Stimulated activated naive CD4-positive, alpha-beta T cell treated with Interleukin-2 at 50 U/mL for 16 hours (primary cell): ENCODE data around the gene PPM1A.
A peak's percentile ranks its signal among the peaks of the same experiment; 100 is the strongest.

Experiments
- DNase-seq: peaks from one replicate; lab custom pipeline; 2025; lab: John Stamatoyannopoulos, UW

PPM1A gene

DNA sequence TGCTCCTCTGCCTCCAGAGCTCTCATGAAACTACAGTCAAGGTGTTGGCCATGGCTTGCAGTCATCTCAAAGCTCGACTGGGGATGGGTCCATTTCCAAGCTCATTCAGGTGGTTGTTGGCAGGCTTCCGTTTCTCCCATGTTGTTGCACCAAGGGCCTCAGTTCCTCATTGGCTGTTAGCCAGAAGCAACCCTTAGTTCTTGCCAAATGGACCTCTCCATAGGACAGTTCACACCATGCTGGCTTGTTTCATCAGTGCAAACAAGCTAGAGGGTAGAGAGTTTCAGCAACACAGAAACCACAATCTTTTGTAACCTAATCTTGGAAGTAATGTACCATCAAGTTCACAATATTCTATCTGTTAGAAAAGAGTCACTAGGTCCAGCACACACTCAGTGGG lies 22.7 kb upstream of the PPM1A start:
- DNase-seq = no peak

DNA sequence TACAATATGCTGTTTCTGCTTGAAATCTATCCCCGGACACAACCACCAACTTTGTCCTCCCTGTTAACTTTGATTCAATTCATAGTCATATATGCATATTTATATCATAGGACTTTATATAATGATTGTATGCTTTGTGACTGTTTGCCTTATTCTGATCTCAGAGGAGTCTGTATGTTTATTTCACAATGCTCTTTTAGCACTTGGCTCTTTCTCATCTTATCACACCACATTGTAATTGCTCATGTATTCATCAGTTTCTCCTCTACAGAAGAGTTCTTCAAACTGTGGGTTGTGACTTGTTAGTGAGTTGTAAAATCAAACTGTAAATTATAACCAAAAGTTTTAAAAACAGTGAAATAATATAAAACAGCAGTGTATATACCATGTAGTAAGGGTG lies 21.7 kb upstream of the PPM1A start:
- DNase-seq = no peak

DNA sequence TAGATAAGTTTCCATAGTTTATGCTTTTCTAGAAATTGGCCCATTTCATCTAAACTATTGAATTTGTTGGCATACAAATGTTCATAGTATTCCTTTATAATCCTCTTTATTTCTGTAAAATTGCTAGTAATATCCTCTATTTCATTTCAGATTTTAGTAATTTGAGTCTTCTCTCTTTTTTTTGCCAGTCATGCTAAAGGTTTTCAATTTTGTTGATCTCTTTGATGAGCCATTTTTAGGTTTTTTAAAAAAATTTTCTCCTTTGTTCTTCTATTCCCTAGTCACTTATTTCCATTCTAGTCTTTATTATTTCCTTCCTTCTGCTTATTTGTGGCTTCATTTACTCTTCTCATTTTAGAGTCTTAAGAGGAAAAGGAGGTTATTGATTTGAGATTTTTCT lies 19.4 kb upstream of the PPM1A start:
- no peak for DNase-seq

DNA sequence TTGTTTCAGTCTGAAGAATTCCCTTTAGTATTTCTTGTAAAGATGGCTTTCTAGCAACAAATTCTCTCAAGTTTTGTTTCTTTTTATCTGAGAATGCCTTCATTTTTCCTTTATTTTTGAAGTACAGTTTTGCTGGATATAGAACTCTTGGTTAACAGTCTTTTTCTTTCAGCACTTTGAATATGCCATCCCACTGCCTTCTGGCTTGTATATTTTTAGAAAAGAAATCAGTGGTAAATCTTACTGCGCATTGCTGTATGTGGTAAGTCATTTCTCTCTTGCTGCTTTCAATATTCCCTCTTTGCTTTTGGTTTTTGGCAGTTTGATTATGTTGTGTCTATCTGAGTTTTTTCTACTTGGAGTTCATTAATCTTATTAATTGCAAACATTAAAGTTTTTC lies 16.8 kb upstream of the PPM1A start:
- DNase-seq = no peak

DNA sequence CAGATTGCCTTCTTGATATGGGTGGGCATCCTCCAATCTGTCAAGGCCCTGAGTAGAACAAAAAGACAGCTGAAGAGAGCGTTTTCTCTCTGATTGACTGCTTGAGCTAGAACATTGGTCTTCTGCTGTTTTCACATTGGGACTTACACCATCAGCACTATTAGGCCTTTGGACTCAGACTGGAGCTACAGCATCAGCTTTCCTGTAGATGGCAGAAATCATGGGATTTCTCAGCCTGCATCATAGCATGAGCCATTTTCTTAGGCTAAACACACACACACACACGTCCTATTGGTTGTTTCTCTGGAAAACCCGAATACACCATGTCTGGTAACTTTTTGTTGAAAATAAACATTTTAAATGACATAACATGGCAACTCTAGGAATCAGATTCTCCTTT lies 15.8 kb upstream of the PPM1A start:
- no peak for DNase-seq

DNA sequence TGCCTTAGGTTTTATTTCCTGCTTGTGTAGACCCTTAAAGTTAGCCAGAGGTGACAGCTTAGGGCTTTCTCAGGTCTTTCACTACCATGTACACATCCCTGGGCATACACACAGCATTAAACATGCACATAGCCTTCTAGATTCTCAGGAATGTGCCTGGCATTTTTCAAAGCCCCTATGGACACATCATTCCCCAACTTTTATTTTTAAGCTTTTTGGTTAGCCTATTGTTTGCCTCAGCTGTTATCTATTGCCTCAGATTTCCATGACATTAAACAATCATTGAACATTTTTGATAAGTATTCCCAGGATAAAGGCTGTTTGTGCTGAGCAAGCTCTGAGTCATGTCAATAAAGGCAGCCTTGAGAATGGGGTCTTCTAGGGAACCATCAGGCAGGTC lies 15.1 kb upstream of the PPM1A start:
- no peak for DNase-seq

DNA sequence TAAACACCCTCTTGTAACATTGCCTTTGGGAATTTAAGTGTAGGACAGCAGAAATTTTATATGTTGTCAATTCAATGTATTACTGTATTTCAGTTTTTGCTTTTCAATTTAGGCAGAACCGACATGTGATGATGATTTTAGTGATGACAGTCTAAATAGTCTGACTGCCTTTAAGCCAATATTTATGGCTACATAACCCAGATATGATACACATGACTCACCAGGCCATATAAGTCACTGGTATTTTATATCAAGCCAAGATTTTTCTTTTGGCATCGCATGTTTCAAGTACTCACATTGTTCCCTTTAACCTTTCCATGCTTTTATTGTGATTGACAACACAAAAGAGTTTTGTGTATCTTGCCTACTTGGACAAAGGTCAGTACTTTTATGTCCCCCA lies 13.6 kb upstream of the PPM1A start:
- DNase-seq = no peak

DNA sequence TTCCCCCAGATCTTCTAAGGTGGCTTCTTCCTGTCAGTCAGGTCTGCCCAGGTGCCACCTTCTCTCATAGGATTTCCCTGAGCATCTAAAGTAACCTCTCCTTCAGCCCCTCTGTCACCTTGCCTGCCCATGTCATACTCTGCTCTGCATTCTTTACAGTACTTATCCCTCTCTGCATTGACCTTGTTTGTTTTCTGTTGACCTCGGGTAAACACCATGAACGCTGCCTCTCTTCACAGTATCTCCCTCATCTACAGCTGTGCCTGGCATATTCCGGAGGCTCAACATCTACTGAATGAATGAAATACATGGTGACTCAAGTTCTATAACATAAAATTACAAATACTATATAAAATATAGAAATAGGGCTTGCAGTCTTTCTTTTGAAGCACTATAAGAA lies 10.1 kb upstream of the PPM1A start:
- no peak for DNase-seq

DNA sequence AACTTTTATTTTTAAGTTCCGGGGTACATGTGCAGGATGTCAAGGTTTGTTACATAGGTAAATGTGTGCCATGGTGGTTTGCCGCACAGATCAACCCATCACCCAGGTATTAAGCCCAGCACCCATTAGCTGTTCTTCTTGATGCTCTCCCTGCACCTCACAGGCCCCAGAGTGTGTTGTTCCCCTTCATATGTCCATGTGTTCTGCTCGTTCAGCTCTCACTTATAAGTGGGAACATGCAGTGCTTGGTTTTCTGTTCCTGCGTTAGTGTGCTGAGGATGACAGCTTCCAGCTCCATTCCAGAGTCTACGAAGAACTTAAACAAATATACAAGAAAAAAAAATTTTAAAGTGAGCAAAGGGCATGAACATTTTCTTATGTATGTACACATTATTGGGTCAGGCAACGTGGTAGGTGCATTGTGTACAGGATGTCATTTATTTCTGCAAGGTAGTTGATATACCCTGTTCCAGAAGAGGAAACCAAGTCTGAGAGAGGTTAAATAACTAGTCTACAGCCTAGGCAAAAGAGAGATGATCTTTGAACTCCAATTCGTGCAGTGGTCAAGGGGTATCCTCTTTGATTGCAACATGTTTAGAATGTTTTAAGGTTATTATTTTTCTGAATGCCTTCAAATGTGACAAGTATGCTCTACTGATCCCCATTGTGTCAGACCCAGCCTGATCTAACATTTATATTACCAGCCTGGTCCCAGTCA lies 8.7 kb upstream of the PPM1A start:
- no peak for DNase-seq

DNA sequence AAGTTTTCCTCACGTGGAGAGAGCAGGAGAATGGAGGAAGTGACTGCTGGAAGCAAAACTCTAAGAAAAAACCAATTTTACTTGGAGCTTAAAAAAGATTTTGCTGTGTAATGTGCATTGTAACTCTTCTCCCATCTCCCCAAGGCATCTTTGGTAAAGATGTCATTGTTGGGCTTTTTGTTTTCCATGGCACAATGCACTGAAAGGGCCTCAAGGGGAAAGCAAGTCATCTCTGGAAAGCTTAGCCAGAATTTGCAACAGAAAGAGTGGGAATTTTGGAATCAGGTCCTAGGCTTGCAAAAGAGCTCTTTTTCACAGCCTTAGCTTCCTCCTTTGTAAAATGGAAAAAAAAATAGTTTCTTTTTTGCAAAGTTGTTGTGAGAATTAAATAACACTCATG lies 7.9 kb upstream of the PPM1A start:
- no peak for DNase-seq

DNA sequence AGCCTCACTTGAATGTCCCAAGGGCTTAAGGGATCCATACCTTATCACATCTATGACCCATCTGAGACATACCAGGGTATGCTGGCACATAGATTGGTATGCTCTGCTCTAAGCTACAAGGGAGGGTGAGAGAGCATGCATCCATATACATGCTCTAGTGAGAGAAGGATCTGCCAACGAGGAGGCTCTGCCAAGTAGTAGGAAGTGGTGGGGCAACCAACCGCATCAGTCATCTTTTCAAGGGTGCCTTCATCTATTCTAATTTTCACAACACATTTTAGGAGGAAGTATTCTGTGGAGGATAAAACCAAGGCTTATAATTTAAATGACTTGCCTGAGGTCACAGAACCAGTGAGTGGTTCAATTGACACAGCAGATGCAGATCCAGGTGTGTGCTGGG lies 6.6 kb upstream of the PPM1A start:
- DNase-seq = no peak

DNA sequence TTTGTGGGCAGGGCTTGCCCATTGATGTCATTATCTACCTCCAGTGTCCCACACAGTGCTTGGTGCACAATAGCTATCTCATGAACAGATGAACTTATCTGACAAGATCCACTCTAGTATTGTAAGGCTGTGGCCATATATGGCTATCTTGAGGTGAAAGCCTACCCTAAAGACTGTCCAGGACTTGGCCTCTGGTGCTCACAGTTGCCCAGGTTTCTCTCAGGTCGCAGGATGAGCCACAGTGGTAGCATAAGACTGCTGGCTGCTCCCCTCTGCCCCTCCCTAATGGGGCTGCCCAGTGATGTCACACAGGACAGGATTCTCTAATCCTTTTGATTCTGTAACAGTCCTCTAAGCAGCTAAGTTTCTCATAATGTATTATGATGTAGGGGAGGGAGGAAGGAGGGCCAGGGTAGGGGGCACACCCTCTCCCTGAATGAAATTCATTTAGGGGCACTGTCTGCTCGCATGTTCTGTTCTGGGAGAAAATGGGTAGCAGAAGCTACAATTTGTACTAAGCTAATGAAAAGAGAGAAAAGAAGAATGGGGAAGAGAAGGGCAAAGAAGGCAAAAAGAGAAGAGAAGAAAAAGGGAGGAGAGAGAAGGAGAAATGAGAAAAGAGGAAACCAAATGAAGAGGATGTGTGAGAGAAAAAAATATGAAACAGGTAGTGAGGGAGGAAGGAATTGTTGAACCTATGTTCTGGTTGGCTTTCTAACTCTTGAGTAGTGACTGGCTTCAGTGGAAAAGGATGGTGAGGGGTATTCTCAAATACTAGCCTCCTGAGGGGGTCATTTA lies 3.4 kb upstream of the PPM1A start:
- DNase-seq = no peak

DNA sequence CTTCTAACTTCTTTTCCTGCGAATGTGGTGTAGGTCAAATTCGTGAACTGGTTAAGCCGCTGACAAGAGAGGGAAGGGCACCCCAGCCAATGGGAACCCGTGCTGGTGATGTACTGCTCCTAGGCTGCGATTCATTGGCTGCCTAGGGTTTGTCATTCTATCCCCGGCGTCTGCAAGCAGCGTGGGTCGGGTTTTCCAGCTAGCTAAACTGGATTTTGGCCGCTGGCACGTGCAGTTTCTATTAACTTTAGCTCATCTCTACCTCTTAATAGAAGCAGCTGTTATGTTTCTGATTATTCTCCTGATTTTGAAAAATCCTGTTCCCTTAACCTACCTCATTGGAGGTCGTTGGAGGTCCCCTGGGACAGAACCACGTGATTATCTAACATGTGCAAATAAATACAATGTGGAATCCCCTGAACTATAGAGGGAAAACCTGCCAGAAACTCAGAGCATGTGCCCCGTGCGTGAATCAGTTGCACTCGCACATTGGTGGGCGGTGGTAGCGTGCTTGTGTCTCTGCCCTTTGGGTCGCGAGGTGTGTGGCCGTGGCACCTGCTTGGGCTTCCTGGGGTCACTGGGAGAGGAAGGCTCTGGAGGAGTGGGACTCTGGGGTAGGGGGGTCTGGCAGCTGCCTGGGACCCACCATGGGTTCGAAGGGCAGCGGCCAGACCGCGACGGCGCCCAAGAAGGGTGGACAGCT lies 876 bp upstream of the PPM1A start:
- DNase-seq = peak; percentile 82

DNA sequence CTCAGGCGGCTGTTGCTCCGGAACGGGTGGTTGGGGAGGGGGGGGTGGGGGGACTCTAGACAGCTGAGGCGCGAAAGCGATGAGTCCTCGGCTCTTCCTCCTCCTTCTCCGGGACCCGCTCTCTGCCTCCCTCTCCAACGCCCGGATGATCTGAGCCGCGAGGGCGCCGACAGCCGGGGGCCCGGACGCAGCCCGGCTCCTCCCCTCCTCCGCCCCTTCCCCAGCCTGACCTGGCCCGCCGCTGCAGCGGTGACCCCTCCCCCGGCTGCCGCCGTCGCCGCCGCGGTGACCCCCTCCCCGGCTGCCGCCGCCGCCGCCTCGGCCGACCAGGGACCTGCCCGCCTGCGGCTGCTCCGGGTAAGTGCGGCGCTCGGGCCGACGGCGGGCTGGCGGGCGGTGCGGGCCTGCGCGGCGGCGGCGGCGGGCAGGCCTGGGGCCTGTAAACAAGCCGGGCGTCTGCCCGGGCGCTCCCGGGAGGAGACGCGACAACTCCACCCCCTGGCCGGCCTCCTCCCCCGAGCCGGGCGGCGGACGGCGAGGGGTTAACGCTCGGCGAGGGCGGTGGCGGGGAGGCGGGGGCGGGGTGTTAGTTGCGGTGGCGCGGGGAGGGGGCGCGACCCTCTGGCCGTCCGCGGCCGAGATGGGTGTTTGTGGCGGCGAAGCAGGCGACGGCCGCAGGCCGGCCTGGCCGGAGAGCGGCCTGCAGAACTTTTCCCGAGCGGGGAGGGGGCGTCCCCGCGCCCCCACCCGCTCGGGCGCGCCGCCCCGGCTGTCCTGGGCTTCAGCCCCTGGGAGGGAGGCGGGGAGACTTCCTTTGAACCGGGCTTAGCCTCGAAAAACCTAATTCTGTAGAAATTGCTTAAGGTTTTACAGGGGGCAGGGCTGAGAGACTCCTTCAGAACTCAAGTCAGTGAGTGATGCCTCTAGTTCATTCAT lies 568 bp downstream of the PPM1A start:
- DNase-seq = peak; percentile 76

DNA sequence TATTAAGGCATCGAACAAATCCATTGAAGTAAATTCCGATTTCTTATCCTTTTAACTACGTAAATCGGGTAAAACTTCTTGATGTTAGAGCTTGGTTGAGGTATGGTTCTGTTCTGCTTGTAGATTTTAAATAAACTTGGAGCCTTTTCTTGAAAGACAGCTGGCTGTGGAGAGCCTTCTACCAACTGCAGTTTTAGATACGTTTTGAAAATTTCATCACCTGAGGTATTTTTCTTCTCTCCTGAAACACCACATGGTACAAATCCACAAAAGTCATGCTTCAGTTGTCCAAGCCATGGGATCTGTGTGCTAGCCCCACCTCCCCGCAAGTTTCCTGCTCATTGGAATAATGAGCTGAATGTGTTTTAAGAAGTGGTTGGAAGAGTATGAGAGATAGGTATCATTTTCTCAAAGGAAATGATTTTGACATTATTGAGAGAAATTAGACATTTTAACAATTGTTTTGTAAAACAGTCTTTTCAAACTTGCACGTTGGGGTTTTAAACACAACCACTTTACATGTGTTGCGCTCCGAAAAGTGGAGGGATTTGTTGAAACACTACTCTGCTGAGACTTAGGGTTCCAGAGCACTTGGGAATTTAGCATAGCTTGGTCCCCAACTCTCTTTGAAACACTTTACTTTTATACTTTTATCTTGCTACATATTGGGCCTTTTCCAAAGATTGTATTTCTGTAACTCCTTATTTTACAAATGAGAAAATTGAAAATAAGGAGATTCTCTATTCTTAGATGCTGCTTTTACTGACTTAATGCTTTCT lies 1.4 kb downstream of the PPM1A start:
- no peak for DNase-seq

DNA sequence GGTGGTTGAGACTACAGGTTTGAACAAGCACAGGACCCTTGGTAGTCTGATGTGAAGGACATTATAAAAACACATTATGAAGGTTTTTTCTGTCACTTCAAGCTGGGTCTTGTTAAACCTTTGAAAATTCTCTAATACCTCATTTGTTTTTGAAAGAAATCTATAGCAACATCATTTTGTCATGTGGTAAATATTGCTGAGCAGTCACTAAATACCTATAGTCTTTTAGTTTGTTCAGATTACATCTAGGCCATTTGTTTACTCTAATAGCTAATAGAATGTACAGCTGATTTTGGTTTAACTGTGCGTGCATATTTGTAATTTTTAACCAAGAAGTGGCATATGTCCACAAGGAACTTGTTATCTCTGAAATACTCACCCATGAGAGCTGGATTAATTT lies 2.9 kb downstream of the PPM1A start:
- no peak for DNase-seq

DNA sequence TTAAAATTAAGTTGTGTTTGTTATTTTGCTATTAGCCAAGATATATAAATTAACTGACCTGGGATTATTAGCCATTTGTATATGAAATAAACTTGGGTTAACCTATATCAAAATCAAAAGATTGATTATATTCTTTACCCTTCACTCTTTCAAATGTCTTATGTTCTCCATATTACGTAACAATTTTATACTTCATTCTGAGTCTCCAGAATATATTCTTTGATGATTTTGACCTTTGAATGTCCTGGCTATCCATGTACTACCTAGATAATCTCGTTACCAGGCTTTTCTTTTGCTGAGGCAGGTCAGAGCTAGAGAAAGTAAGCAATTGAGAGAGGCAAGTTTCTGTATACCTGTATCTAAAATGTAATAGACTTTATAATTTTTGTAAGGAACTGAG lies 3.6 kb downstream of the PPM1A start:
- DNase-seq = no peak

DNA sequence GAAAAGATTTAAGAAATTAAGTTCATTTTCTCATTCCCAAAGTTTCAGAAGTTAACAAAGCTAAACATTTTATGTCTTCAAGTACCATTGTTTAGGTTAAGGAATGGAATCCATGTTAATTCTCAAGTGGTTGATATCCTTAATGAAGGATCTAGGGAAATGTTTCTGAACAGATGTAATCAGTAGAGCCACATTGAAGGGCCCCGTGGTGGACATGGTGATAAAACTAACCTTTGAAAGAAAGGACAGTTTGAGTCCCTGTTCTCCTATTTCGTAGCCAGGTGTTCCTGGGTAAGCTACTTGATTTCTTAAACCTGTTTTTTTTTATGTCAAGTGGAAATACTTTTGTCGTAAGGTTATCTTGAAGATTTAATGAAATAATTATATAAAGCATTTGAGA lies 4.6 kb downstream of the PPM1A start:
- no peak for DNase-seq

DNA sequence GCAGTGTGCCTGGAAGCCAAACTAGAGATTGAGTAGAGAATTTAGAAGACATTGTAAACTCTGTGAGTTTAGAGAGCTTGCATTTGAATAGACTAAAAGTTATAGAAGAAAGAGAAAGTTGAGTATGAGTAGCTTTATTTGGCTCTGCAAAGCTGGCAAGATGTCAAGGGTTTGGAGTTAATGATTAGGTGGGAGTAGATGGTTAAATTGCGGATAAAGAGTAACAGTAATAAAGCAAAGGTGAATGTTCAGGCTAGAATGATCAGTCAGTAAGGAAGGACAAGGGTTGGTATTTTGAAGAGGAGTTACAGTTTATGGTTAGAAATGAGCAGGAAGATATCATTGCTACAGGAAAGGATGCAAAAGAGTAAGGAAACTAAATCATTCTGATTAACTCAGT lies 5.2 kb downstream of the PPM1A start:
- DNase-seq = no peak

DNA sequence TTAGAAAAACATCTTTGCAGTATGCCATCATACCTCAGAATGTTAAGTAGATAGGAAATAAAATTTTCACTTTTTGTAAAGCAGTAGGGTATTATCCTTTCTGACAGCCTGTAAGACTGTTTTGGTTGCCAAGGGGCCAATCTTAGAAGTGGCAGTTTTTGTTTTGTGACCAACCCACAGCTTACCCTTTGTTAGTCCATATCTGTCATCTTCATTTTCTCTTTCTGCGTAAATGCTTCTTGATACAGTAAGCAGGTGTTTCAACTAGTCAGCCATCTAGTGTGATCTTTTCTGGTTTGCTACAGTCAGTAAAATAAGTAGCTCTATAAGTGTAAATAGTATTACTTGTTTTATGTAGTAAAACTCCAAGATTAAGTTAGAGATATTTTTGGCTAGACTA lies 8.8 kb downstream of the PPM1A start:
- DNase-seq = no peak

DNA sequence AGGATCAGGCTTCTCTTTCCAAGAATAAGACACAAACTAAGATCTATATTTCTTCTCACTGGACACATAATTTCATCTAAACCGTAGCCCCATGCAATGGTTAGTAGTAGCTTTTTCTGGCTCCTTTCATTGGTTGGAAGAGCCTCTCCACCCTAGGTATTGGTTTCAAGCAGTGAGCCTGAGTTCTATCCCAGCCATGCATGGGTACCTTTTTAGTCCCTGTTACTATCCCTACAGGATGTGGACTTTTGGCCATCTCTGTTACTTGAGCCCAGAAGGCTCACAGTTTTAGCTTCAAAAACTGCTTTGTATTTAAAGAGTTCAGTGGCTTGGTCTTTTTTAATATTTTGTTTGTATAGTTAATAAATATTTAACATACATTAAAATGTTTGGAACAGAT lies 16.1 kb downstream of the PPM1A start:
- DNase-seq = no peak
